ENCODE data around the gene AHRR. TPM values are rescaled to one million over a fixed set of nuclear protein-coding genes. Genes with fewer than 3 reads are reported as not detected.

Gene AHRR
- total and polyA plus RNA-seq, 9 of the 15 experiments (the other 6 are each of a cell fraction or from before 2014, with no cell fraction given) = 0.06 to 1.6 (median 0.75) TPM; not detected in 1

GRCh38 chr5:482021-482420 lies 160.5 kb downstream of the AHRR start:
- H4K20me1 ChIP-seq (replicated peaks; ENCODE audit: control insufficient read depth, insufficient read depth, low read length) = 0 out of 2 replicates have a peak, but pooled peaks cover 14% of the 10 kb centered on the region
- POLR2A ChIA-PET = no interaction called here
- no peak overlapping the region for H3K4me2 ChIP-seq (ENCODE audit: insufficient read depth, low read length)
- H3K27me3 ChIP-seq (ENCODE audit: control insufficient read depth in 2 of 2, insufficient read depth in 2 of 2, low read length in 2 of 2) = peaks cover 21 to 68% of the 10 kb centered on the region in 2 experiments; a peak in 4 of 5 replicates
- no peaks in the 10 kb centered on the region for H3K79me2 ChIP-seq (ENCODE audit: control insufficient read depth, insufficient read depth, low read length)
- H2AFZ ChIP-seq (ENCODE audit: low read depth, low read length) = no peak overlapping the region
- DNase-seq (ENCODE audit: extremely low read depth in 1 of 4, low spot score in 3 of 4) (no peak), ATAC-seq (no peak), FAIRE-seq (no peak)
- no peak overlapping the region for H3K9ac ChIP-seq (ENCODE audit: insufficient read depth in 1 of 2, low read depth in 2 of 2, low read length in 2 of 2)
- no peak overlapping the region for H3K27ac ChIP-seq (ENCODE audit: extremely low read depth, low read depth, low read length)
- TF ChIP-seq HDAC8 (tag; IDR thresholded peaks at IDR 0.05) (no peak), UBTF (IDR thresholded peaks at IDR 0.05; ENCODE audit: borderline replicate concordance in 1 of 2, low read depth in 2 of 2, low read length in 2 of 2) (no peak)
- H3K4me3 ChIP-seq = no peak overlapping the region
- no peaks in the 10 kb centered on the region for H3K9me3 ChIP-seq (replicated peaks; ENCODE audit: control insufficient read depth, insufficient read depth, low read depth, low read length)
- no TSS peak for BruUV-seq (replicated peaks)
- CTCF ChIA-PET (ENCODE audit: low intra/inter-chr PET ratio) = no interaction called here
- intact Hi-C loops (cut with micrococcal nuclease) = no loop called here
- 26% methylated on average over 12 of the region's 24 CpGs for WGBS (ENCODE audit: insufficient coverage, low coverage, missing lambda C conversion rate)
- in situ Hi-C loops (cut with MboI) = no loop called here
- no peaks in the 10 kb centered on the region for H3K36me3 ChIP-seq (ENCODE audit: control insufficient read depth, insufficient read depth, low read length)
- peaks cover 4% of the 10 kb centered on the region for H3K9me1 ChIP-seq (ENCODE audit: control insufficient read depth, insufficient read depth, low read length)
- H3K4me1 ChIP-seq (replicated peaks in 1 of 2; ENCODE audit: control insufficient read depth in 2 of 2, insufficient read depth in 2 of 2, low read length in 2 of 2) = peaks cover 8 to 76% of the 10 kb centered on the region in 2 experiments; a peak in 3 of 5 replicates

GRCh38 chr5:482506-482905 lies 161.0 kb downstream of the AHRR start:
- in situ Hi-C loops (cut with MboI) = no loop called here
- no peak for DNase-seq (ENCODE audit: extremely low read depth in 1 of 4, low spot score in 3 of 4)
- WGBS (ENCODE audit: insufficient coverage, low coverage, missing lambda C conversion rate) = 54% methylated on average over 27 of the region's 27 CpGs
- Histone ChIP-seq H2AFZ (ENCODE audit: low read depth, low read length) (no peak overlapping the region), H3K27ac (ENCODE audit: extremely low read depth, low read depth, low read length) (no peak overlapping the region), H3K36me3 (ENCODE audit: control insufficient read depth, insufficient read depth, low read length) (no peaks in the 10 kb centered on the region), H3K4me1 (replicated peaks in 1 of 2; ENCODE audit: control insufficient read depth in 2 of 2, insufficient read depth in 2 of 2, low read length in 2 of 2) (peaks cover 8 to 71% of the 10 kb centered on the region in 2 experiments; a peak in 3 of 5 replicates), H3K9me1 (ENCODE audit: control insufficient read depth, insufficient read depth, low read length) (peaks cover 4% of the 10 kb centered on the region), H3K4me3 (no peak overlapping the region), H3K9ac (ENCODE audit: insufficient read depth in 1 of 2, low read depth in 2 of 2, low read length in 2 of 2) (no peak overlapping the region), H3K9me3 (replicated peaks; ENCODE audit: control insufficient read depth, insufficient read depth, low read depth, low read length) (no peaks in the 10 kb centered on the region), H3K4me2 (ENCODE audit: insufficient read depth, low read length) (no peak overlapping the region), H4K20me1 (replicated peaks; ENCODE audit: control insufficient read depth, insufficient read depth, low read length) (0 out of 2 replicates have a peak, but pooled peaks cover 14% of the 10 kb centered on the region), H3K27me3 (ENCODE audit: control insufficient read depth in 2 of 2, insufficient read depth in 2 of 2, low read length in 2 of 2) (peaks cover 21 to 63% of the 10 kb centered on the region in 2 experiments; a peak in 4 of 5 replicates), H3K79me2 (ENCODE audit: control insufficient read depth, insufficient read depth, low read length) (no peaks in the 10 kb centered on the region)
- no peak for FAIRE-seq
- POLR2A ChIA-PET = no interaction called here
- intact Hi-C loops (cut with micrococcal nuclease) = no loop called here
- no peak for ATAC-seq
- CTCF ChIA-PET (ENCODE audit: low intra/inter-chr PET ratio) = no interaction called here
- no TSS peak for BruUV-seq (replicated peaks)
- TF ChIP-seq HMG20B (CRISPR knock-in tag; IDR thresholded peaks at IDR 0.05) (no peak), PRPF4 (IDR thresholded peaks at IDR 0.05; ENCODE audit: insufficient read depth, low read depth, low read length, poor library complexity, severe bottlenecking) (no peak), CEBPB (tag; IDR thresholded peaks at IDR 0.05) (no peak), FOSL1 (tag; conservative IDR thresholded peaks at IDR 0.05) (no peak), CREB1 (IDR thresholded peaks at IDR 0.05) (no peak), CREB1 (CRISPR knock-in tag; IDR thresholded peaks at IDR 0.05) (no peak), CTCFL (IDR thresholded peaks at IDR 0.05; ENCODE audit: borderline replicate concordance, insufficient read depth, low read depth, low read length, poor library complexity, severe bottlenecking) (no peak), ELK3 (CRISPR knock-in tag; IDR thresholded peaks at IDR 0.05) (no peak)
